SK-N-SH (cell line): ENCODE data around the gene NOX3.

Source experiments
- POLR2AphosphoS5 ChIP-seq: IDR thresholded peaks from 2 replicates; pipeline ENCODE4 v1.6.1; 2012; ENCODE audit warnings: low read depth, low read length
- TEAD4 ChIP-seq: IDR thresholded peaks from 2 replicates; pipeline ENCODE4 v1.4.0; 2012; ENCODE audit warnings: mild to moderate bottlenecking, borderline replicate concordance; ENCODE audit not compliant: insufficient read depth
- TF ChIP-seq, protein P1 (sequence below): fragments of 150-350 bp; IDR thresholded peaks from 2 replicates; pipeline ENCODE4 v1.6.1; 2017; ENCODE audit warnings: antibody characterized with exemption, low read length, low read depth, borderline replicate concordance

GRCh38 chr6:155351273-155352129, 104.1 kb downstream of the NOX3 start:
- TF ChIP-seq, protein P1, sequence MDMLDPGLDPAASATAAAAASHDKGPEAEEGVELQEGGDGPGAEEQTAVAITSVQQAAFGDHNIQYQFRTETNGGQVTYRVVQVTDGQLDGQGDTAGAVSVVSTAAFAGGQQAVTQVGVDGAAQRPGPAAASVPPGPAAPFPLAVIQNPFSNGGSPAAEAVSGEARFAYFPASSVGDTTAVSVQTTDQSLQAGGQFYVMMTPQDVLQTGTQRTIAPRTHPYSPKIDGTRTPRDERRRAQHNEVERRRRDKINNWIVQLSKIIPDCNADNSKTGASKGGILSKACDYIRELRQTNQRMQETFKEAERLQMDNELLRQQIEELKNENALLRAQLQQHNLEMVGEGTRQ, result no peak
- TF ChIP-seq TEAD4 (no peak), POLR2AphosphoS5 (no peak)
